SK-N-MC (cell line): ENCODE measurements around the gene ADAM8.

Experiments
- DNase-seq: peaks from one replicate; pipeline ENCODE4 v3.0.0-alpha.2; 2011; ENCODE audit warnings: low read depth, low spot score
- H3K27ac ChIP-seq: fragments of 200-600 bp; sonication (generic); 2 replicates; pipeline ENCODE4 v1.5.1; 2016; ENCODE audit warnings: mixed run types
- H3K36me3 ChIP-seq: fragments of 200-600 bp; sonication (generic); 2 replicates; pipeline ENCODE4 v1.6.1; 2017; ENCODE audit warnings: antibody characterized with exemption, low read length, mixed read lengths; ENCODE audit not compliant: insufficient read depth
- H3K4me3 ChIP-seq: fragments of 200-600 bp; sonication (generic); 2 replicates; pipeline ENCODE4 v1.5.1; 2016
- H3K9ac ChIP-seq: fragments of 200-600 bp; sonication (generic); 2 replicates; pipeline ENCODE4 v1.8.0; 2017; ENCODE audit warnings: mixed run types, mixed read lengths; ENCODE audit not compliant: insufficient read length
- H3K9me3 ChIP-seq: fragments of 200-600 bp; sonication (generic); 2 replicates; pipeline ENCODE4 v1.6.1; 2017; ENCODE audit warnings: low read depth, mild to moderate bottlenecking, antibody characterized with exemption, low read length, moderate library complexity, mixed read lengths
- EZH2 ChIP-seq: fragments of 200-600 bp; sonication (generic); IDR thresholded peaks from one replicate; pipeline ENCODE4 v1.6.1; 2017; ENCODE audit warnings: antibody characterized with exemption
- FOXP2 ChIP-seq: optimal IDR thresholded peaks from 2 replicates; pipeline ENCODE3; 2011; ENCODE audit warnings: mild to moderate bottlenecking, moderate library complexity; ENCODE audit not compliant: insufficient read depth; ENCODE audit errors: extremely low read length, control extremely low read depth
- POLR2AphosphoS5 ChIP-seq: IDR thresholded peaks from 2 replicates; pipeline ENCODE4 v1.6.1; 2012; ENCODE audit warnings: mild to moderate bottlenecking, low read depth, low read length, borderline replicate concordance

The ADAM8 gene

DNA sequence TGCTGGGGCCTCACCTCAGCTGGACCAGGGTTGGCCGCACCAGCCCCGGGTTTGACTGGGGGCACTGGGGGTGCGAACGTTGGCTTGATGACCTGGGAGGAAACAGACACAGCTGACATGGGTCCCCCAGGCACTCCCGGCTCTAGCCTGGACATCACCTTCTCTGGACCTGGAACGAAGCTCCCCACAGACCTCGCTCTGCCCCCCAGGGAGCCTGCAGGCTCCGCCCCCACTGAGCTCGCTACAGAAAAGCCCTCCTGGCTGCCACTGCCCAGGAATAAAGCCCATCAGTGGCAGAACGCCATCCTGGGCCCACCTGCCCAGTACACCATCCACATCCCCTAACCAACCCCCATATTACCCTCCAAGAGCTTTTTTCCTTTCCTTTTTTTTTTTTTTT lies 13.0 kb downstream of the ADAM8 start:
- H3K27ac ChIP-seq: no peak overlapping the region
- no peaks in the 10 kb centered on the region for H3K36me3 ChIP-seq
- H3K9ac ChIP-seq: no peak overlapping the region
- H3K9me3 ChIP-seq: no peaks in the 10 kb centered on the region
- H3K4me3 ChIP-seq: no peak overlapping the region
- DNase-seq: no peak
- TF ChIP-seq EZH2: no peak
- TF ChIP-seq POLR2AphosphoS5: no peak
- no peak for TF ChIP-seq FOXP2

DNA sequence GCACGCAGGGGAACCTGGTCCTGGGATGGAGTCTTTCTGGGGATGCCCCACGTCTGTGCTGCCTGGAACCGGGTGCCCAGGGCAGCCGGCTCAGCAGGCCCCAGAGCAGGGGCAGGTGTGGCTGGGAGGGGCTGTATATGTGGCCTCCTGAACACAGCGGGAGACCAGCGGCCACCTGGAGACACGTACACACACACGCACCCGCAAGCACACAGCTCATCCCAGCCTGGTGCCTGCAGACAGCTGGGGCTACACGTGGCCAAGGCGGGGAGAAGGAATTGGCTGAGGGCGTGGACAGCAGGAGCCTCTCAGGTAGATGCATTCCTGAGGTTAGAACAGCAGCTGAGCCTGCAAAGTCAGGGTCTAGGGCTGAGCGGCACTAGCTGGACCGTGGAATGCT lies 14.0 kb downstream of the ADAM8 start:
- no peak for TF ChIP-seq FOXP2
- TF ChIP-seq EZH2: no peak
- no peak for TF ChIP-seq POLR2AphosphoS5
- H3K9me3 ChIP-seq: no peaks in the 10 kb centered on the region
- no peak overlapping the region for H3K9ac ChIP-seq

DNA sequence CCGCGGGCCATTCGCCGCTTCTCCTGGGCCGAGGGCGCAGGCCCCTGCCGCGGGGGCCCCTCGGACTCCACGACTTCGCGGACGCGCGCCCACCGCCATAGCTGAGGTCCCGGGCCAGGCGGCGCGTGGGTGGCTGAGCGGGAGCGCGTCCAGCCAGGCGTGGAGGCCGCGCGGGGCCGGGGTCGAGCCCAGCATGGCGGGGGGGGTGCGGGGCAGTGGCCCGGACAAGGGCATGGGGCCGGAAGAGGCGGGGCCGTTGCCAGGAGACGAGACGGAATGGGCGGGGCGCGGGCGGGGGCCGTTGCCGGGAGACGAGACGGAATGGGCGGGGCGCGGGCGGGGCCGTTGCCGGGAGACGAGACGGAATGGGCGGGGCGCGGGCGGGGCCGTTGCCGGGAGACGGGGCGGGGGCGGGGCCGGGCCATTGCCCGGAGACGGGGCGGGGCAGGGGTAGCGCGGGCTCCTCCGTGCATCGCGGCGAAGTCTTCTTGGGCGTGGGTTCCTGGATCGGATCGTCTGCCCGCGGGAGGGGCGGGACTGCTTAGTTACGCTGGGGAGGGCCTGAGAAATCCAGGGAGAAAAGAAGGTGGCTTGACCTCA lies 14.8 kb downstream of the ADAM8 start:
- no peaks in the 10 kb centered on the region for H3K9me3 ChIP-seq
- peak overlapping the region; percentile 57 for H3K9ac ChIP-seq
- no peak overlapping the region for H3K27ac ChIP-seq
- H3K36me3 ChIP-seq: no peaks in the 10 kb centered on the region
- TF ChIP-seq EZH2: no peak
- no peak for TF ChIP-seq POLR2AphosphoS5
- TF ChIP-seq FOXP2: no peak
- peak overlapping the region; percentile 74 for H3K4me3 ChIP-seq
- no peak for DNase-seq

More for the DNA sequence above, 14.0 kb downstream of the ADAM8 start:
- H3K36me3 ChIP-seq: no peaks in the 10 kb centered on the region
- H3K27ac ChIP-seq: no peak overlapping the region
- no peak for DNase-seq
- no peak overlapping the region for H3K4me3 ChIP-seq

DNA sequence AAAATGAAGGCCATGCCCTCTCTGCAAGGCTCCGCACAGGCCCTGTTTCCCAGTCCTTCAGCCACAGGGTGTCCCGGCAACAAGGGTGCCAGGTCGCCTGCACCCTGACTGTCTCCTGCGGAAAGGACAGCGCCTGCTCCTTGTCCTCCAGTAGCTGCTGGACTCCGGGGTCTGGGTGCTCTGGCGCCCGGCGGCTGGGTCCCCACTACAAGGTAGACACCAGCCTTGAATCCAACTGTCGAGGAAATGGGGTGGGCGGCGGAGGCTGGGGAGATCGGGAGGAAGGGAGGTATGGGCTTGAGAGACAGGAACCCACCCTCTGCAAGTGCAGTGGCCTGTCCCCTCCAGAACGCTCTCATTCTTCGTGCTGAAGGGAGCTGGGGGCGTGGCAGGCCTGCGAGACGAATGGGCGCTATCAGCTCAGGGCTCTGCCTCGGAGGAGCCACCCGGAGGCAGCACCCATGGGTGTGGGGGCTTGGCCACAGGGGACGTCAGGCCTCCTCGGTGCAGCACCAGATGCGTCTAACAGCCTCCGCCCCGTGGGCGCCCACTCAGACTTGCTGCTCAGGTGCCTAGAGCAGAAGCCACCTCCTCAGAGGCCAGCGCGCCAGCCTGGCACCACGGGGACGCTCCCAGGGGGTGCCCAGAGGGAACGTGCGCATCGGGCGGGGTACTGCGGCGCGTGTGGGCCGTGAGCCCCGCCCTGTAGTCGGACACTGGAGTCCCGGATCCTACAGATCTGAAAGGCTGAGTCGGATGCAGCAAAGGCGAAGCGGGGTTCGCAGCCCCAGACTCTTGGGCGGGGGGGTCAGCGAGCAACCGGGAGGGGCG lies 15.6 kb downstream of the ADAM8 start:
- peak overlapping the region; percentile 57 for H3K9ac ChIP-seq
- TF ChIP-seq EZH2 (no peak), POLR2AphosphoS5 (no peak), FOXP2 (no peak)
- no peaks in the 10 kb centered on the region for H3K36me3 ChIP-seq
- H3K4me3 ChIP-seq: peak overlapping the region; percentile 74
- no peak overlapping the region for H3K27ac ChIP-seq
- DNase-seq: no peak
- no peaks in the 10 kb centered on the region for H3K9me3 ChIP-seq

DNA sequence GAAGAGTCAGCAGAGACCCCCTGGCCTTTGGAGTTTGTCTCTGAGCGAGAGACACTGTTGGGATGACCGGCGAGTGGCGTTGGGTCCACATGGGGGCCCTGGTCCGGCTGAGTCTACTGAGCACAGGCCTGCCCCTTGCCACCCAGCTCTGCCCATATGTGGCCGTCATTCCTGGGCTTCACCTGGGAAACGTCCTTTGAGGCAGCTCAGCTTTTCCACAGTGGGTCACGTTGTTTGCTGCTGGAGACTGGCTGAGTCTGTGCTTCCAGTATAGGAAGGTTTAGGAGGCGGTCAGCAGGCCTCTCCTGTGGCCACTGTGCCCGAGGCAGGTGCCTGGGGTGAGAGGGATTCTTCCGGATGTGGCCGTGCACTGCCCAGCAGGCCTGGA lies 17.1 kb downstream of the ADAM8 start:
- H3K4me3 ChIP-seq: no peak overlapping the region
- no peak for DNase-seq
- no peak overlapping the region for H3K27ac ChIP-seq
- no peaks in the 10 kb centered on the region for H3K9me3 ChIP-seq
- H3K9ac ChIP-seq: no peak overlapping the region
- TF ChIP-seq POLR2AphosphoS5 (no peak), EZH2 (no peak), FOXP2 (no peak)
- no peaks in the 10 kb centered on the region for H3K36me3 ChIP-seq

DNA sequence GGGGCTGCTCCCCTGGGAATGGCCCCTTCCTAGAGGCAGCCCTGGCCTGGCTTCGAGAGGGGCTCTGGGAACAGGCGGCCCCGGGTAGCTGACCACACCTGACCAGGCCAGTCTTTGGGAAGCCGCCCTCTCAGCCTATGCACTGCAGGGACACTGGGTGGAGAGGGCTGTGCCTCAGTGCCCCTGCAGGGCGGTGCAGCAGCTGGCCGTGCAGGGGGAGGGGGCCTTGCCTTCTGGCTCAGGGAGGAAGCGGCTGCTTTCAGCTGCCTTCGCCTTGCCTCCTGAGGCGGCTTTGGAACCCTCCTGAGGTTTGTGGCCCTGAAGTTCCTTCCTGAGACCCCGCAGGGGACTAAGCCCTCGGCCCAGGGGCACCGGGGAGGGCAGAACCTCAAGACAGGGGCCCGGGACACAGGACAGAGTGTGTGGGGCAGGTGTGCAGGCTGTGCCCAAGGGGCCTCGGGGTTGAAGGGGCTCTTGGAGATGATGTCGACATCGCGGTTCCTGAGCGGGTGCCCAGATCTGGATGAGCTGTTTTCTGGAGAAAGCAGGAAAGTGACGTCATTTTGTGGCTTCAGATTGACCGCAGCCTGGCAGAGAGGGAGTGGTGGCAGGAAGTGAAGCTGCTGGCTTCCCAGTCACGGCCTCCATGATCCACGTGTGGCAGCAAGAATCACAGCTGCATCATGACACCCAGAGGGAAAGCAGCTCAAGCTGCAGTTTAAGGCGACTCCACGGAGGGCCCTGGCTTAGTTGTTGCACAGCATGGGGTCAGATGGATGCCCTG lies 17.7 kb downstream of the ADAM8 start:
- no peaks in the 10 kb centered on the region for H3K36me3 ChIP-seq
- peak overlapping the region; percentile 42; the same call in 1 of the 2 replicates for H3K4me3 ChIP-seq
- peak; percentile 64 for DNase-seq
- H3K9ac ChIP-seq: no peak overlapping the region
- H3K9me3 ChIP-seq: no peaks in the 10 kb centered on the region
- TF ChIP-seq EZH2: no peak
- TF ChIP-seq FOXP2: peak; percentile 60
- TF ChIP-seq POLR2AphosphoS5: 0 out of 2 replicates have a peak, but pooled peaks have one; percentile 15
- H3K27ac ChIP-seq: 0 out of 2 replicates have a peak overlapping the region, but pooled peaks have one; percentile 57

DNA sequence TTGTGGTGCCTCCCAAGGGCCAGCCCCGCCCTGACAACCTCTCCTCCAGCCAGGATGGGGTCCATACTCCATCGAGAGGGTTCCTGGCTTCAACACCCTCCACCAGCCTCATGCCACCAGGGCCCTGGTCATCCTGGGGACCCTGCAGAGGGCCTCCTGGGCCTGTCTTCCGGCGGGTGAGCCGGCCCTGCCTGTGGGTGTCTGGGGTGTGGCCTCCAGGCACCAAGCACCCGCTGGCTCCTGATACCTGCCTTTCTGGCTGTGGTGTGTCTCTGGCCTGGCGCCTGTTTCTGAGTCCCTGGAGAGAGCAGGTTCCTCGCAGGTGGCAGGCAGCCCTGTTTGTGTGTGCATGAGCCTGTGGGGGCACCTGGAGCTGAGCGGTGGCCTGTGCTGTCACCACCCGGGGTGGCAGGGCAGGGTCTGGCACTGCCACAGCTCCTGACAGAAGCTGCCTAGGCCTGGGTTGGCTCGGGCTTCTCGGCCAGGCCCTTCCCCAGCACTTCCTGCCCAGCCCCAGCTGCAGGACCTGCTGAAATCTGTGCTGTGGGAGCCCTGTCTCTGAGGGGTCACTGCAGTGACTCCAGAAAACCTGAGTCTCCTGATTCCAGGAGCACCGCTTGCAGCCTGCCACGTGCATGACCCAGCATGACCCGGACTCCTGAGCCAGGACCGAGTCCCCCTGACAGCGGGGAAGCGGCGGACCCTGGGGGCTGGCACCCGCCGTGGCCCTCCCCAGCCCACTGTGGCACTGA lies 18.4 kb downstream of the ADAM8 start:
- Histone ChIP-seq H3K4me3 (peak overlapping the region; percentile 49), H3K36me3 (no peaks in the 10 kb centered on the region), H3K9me3 (no peaks in the 10 kb centered on the region), H3K27ac (no peak overlapping the region), H3K9ac (no peak overlapping the region)
- no peak for DNase-seq
- no peak for TF ChIP-seq EZH2
- TF ChIP-seq POLR2AphosphoS5: no peak
- TF ChIP-seq FOXP2: no peak
